HG03025 (cell line): ENCODE results near the gene CELA2A.
"Not testable (repeated sequence)": the region's sequence is repeated elsewhere in the genome, so short reads cannot be mapped to it uniquely, and the experiment has no call there.

Experiments
- ATAC-seq: cut with Tn5 transposase; IDR thresholded peaks from one replicate; pipeline ENCODE4 v1.9.1; 2021; ENCODE audit warnings: mild to moderate bottlenecking, moderate library complexity; ENCODE audit not compliant: unreplicated experiment, low FRiP score

Gene CELA2A

GRCh38 chr1:15424146-15424667, 32.3 kb upstream of the CELA2A start:
- ATAC-seq: no peak

GRCh38 chr1:15424981-15425380, 31.6 kb upstream of the CELA2A start:
- ATAC-seq: no peak

DNA sequence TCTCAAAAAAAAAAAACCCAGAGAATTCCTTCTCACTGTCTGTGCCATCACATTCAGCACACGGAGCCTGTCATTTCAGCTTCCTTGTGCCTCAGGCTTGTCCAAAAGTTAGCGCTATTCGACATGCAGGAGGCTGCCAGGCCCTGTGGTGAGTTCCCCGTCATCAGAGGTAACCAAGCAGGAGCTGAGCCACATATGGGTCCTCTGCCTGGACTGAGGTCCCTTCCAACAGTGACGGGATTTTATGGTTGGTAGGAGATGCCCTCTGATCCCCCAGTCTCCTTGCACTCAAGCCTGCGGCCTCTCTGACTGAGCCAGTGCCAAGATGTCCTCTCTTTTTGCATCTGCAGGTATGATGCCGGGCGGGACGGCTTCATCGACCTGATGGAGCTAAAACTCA, 31.0 kb upstream of the CELA2A start:
- ATAC-seq: no peak

DNA sequence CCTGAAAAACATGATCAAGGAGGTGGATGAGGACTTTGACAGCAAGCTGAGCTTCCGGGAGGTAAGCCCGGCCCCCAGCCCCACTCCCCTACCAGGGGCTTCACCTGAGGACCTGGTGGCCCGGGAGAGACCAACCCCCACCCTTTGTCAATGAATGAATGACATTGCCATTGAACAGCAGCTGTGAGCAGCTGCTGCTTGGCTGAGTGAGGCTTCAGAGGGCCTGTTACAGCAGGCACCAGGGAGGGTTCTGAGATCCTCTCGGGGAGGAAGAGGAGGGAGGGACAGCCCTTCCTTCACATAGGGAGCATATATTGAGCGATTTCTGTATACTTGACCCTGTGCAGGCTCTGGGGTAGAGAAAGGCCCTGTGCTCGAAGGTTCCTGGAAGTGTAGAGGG, 30.6 kb upstream of the CELA2A start:
- ATAC-seq: no peak

DNA sequence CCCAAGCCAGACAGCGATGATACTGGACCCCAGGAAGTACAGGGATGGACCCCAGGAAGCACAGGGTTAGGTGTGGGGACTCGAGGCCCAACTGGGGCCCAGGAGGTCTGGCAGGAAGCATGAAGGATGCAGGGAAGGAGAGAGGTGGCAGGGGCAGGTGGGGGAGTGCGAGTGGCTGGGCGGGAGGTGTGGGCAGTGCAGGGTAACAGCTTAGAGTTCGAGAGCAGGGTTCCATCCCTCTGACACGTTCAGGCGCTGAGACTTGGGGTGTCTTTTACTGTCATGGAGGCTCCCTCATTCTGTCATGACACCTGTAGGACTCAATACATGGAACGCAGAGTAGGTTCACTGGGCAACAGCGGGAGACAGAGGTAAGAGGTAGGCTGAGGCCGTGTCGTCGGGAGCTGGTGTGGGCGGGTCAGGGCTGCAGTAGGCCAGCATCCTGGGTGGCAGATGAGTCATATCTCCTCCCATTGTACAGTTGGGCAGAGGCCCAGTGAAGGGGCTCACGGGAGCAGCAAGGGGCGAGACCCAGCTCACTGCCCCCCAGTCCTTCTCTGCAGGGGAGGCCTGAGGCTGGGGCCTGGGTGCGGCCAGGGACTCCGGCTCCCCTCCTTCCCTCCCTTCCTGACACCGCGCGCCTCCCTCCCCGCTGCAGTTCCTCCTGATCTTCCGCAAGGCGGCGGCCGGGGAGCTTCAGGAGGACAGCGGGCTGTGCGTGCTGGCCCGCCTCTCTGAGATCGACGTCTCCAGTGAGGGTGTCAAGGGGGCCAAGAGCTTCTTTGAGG, 29.8 kb upstream of the CELA2A start:
- no peak for ATAC-seq

GRCh38 chr1:15427280-15427666, 29.3 kb upstream of the CELA2A start:
- ATAC-seq: no peak

- ATAC-seq: not testable (repeated sequence)
Measured at GRCh38 chr1:15428252-15428651, 28.3 kb upstream of the CELA2A start.

GRCh38 chr1:15428815-15429435, 27.6 kb upstream of the CELA2A start:
- no peak for ATAC-seq

DNA sequence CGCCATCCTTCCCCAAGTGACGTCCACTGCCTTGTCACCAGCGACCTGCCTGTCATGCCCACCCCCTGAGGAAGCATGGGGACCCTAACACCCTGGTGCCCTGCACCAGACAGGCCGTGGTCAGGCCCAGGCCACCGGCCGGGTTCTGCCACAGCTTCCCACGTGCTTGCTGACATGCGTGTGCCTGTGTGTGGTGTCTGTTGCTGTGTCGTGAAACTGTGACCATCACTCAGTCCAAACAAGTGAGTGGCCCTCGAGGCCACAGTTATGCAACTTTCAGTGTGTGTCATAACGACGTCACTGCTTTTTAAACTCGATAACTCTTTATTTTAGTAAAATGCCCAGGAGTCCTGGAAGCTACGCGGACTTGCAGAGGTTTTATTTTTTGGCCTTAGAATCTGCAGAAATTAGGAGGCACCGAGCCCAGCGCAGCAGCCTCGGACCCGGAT, 26.8 kb upstream of the CELA2A start:
- ATAC-seq: no peak

- ATAC-seq: no peak
Measured at GRCh38 chr1:15430787-15431570, 25.6 kb upstream of the CELA2A start.

GRCh38 chr1:15431571-15431948, 25.0 kb upstream of the CELA2A start:
- ATAC-seq: no peak

- no peak for ATAC-seq
Measured at GRCh38 chr1:15432324-15432723, 24.2 kb upstream of the CELA2A start.

DNA sequence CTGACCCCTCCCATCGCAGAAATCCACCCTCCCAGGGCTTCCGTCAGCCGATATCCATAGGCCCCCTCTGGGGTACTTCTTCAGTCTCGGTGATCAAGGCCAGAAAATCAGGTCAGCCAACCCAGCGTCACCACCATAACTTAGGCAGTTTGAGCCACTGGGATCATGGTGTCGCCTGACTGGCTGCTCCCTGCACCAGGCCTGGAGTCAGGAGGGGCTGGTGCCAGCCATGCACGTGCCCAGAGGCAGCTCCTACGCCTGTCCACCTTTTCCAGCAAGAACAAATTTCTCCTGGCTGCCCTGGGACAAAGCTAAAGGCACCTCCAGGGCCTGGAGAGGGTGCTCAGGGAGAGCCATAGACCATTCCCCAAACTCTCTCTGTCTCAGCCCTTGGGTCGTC, 23.1 kb upstream of the CELA2A start:
- no peak for ATAC-seq

GRCh38 chr1:15434739-15435138, 21.8 kb upstream of the CELA2A start:
- ATAC-seq: not testable (repeated sequence)

DNA sequence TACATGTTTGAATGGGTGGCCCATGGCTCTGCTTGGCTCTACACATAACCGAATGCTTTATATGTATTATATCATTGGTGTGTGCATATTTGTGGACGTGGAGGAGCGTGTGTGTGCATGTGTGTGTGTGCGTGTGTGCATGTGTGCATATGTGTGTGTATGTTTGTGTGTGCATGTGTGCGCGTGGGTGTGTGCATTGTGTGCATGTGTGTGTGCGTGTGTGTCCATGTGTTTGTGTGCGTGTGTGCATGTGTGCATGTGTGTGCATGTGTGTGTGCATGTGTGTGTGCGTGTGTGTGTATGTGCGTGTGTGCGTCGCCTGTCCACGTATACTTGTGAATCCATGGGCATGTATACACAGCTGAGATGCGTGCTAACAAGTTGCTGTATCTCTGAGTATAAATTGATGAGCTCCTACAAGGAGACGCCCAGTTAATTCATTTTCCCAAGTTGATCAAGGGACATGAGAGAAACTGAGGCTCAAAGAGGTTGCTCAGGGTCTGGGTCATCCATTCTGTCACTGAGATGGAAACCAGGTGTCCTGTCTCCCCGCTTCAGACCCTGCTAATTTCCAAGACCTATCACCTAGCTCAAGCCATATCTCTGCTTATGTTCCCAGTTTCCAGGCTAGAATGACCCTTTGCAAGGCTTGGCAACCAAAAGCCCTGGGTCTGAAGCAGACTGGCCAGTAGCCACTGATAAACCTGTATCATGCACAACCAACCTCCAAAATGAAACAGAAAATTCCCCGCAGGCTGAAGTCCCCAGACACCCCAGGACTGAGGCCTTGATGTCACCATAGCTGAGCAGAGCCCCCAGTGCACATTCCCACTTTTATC, 21.1 kb upstream of the CELA2A start:
- ATAC-seq: no peak

- no peak for ATAC-seq
Measured at GRCh38 chr1:15436881-15437442, 19.6 kb upstream of the CELA2A start.

DNA sequence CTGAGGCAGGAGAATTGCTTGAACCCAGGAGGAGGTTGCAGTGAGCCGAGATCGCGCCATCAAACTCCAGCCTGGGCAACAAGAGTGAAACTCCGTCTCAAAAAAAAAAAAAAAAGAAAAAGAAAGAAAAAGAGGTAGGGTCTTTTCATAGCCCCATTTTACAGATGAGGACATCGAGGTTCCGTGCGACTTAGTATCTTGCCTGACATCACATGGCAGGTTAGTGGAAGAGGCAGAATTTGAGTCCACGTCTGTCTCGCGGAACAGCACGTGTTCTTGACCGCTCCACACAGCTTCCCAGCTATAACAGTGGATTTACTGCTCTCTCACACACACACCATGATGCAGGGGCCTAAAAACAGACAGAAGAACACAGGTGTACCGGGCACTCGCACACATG, 17.2 kb upstream of the CELA2A start:
- no peak for ATAC-seq

DNA sequence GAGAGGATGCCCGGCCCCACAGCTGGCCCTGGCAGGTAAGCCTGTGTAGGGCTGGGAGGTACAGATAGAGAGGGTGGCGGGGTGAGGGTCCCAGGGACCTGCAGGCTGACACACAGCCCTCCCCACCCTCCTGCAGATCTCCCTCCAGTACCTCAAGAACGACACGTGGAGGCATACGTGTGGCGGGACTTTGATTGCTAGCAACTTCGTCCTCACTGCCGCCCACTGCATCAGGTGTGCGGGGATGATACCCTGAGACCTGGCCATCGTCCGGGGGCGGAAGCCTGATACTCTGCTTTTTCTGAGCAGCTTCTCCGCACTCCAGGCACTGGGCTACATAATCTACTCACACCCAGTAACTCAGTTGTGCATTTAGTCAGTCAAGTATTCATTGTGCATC, 16.2 kb upstream of the CELA2A start:
- ATAC-seq: no peak

DNA sequence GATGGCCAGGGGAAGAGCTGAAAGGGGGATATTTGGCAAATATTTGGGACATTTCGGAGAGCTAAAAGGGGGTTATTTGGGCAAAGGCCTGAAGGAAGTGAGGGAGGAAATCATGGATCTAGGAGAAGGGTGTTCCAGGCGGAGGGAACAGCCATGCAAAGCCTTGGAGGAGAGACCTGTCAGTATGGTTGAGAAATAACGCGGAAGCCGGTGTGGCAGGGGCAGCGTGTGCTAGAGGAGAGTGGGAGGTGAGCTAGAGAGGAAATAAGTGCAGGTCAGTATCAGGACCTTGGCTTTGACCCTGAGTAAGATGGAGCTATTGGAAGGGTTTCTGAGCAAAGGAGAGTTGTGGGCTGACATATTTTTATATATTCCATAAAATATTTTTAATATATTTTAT, 15.3 kb upstream of the CELA2A start:
- ATAC-seq: no peak

- ATAC-seq: no peak
Measured at GRCh38 chr1:15442119-15442518, 14.4 kb upstream of the CELA2A start.
